Kidney epithelial cell (primary cell): ENCODE data around the gene FSTL4. TPM values are rescaled to one million over a fixed set of nuclear protein-coding genes. Genes with fewer than 3 reads are reported as not detected.

Experiments used
- DNase-seq: peaks from one replicate; pipeline ENCODE4 v3.0.0-alpha.2; 2010; ENCODE audit warnings: low read depth
- H3K27me3 ChIP-seq: 2 replicates; pipeline ENCODE4 v1.6.0; 2011; ENCODE audit warnings: low read length; ENCODE audit not compliant: control insufficient read depth, insufficient read depth
- H3K36me3 ChIP-seq: 2 replicates; pipeline ENCODE4 v1.5.1; 2011; ENCODE audit warnings: low read length; ENCODE audit not compliant: control insufficient read depth, insufficient read depth
- H3K4me3 ChIP-seq: 2 replicates; pipeline ENCODE4 v1.5.1; 2011; ENCODE audit warnings: low read depth, mild to moderate bottlenecking, control low read depth, low read length
- total RNA-seq: library from RNA; depleted of rRNA; stranded (reverse); fragments of >200 nt; gene quantifications from 2 replicates; pipeline ENCODE4 v1.2.3, GENCODE V29; 2015
- TF ChIP-seq, protein P1 (sequence below): IDR thresholded peaks from 2 replicates; pipeline ENCODE4 v1.5.1; 2011; ENCODE audit warnings: mild to moderate bottlenecking, moderate library complexity, low read length, control low read depth, inconsistent platforms; ENCODE audit not compliant: insufficient read depth, poor library complexity, severe bottlenecking

The FSTL4 gene
- total RNA-seq, 1 donor from 2014 or later = not detected

DNA sequence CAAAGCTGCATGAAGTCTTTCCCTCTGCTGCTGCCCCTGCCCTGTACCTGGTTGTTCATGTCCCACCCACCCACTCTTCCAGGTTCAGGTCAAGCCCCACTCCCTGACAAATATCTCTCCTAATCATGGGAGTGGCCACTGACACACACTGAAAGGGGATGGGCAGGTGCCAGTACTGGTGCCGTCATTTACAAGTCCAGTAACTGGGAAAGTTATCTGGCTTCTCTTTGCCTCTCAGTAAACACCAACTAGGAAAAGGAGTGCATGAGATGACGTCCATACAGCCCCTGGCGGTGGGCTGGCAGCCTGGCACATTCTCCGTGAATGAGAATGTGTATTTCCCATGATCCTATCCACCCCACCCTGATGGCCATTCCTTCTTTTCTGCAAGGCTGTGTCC is 225.2 kb downstream of the FSTL4 start:
- Histone ChIP-seq H3K4me3 (no peak overlapping the region), H3K36me3 (no peaks in the 10 kb centered on the region), H3K27me3 (peaks cover 13% of the 10 kb centered on the region)
- TF ChIP-seq, protein P1, sequence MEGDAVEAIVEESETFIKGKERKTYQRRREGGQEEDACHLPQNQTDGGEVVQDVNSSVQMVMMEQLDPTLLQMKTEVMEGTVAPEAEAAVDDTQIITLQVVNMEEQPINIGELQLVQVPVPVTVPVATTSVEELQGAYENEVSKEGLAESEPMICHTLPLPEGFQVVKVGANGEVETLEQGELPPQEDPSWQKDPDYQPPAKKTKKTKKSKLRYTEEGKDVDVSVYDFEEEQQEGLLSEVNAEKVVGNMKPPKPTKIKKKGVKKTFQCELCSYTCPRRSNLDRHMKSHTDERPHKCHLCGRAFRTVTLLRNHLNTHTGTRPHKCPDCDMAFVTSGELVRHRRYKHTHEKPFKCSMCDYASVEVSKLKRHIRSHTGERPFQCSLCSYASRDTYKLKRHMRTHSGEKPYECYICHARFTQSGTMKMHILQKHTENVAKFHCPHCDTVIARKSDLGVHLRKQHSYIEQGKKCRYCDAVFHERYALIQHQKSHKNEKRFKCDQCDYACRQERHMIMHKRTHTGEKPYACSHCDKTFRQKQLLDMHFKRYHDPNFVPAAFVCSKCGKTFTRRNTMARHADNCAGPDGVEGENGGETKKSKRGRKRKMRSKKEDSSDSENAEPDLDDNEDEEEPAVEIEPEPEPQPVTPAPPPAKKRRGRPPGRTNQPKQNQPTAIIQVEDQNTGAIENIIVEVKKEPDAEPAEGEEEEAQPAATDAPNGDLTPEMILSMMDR = no peak
- DNase-seq = no peak

DNA sequence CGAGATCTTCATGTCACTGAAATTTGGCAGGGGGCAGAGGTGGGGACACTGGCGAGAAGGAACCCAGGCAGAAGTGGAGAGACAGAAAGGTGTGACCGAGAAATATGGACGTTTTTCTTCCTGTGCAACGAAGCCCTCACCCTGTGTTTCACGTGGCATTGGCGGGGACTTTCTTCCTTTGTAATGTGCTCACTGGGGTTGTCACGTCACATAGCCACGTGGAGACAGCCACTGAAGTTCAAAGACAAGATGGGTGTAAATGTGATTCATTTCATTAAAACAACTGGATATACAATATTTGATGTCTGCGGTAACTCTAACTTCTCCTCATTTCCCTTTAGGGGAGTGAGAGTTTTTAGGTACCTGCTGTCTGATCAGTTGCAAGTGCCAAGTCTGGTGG is 225.7 kb downstream of the FSTL4 start:
- H3K36me3 ChIP-seq = no peaks in the 10 kb centered on the region
- DNase-seq = no peak
- H3K4me3 ChIP-seq = no peak overlapping the region
- TF ChIP-seq, protein P1 = no peak
- H3K27me3 ChIP-seq = peaks cover 17% of the 10 kb centered on the region

DNA sequence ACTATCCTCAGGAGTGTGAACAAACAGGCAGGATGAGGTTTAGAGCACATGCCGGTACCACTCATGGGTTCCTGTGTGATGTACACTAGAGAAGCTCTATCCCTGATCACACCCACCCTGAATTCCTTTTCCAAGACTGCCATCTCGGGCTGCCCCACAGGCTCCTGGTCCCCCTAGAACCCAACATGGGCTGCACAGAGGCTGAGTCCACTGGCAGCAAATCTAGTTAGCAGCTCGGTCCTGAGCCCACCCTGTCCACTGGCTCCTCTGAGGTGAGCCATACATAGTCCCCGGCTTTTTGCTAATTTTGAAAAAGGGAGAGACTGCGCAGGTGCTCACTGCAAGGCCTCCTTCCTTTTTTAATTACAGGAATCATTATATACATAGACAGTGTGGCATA is 227.0 kb downstream of the FSTL4 start:
- Histone ChIP-seq H3K36me3 (no peaks in the 10 kb centered on the region), H3K4me3 (no peak overlapping the region), H3K27me3 (peaks cover 17% of the 10 kb centered on the region)
- TF ChIP-seq, protein P1 = no peak
- no peak for DNase-seq

DNA sequence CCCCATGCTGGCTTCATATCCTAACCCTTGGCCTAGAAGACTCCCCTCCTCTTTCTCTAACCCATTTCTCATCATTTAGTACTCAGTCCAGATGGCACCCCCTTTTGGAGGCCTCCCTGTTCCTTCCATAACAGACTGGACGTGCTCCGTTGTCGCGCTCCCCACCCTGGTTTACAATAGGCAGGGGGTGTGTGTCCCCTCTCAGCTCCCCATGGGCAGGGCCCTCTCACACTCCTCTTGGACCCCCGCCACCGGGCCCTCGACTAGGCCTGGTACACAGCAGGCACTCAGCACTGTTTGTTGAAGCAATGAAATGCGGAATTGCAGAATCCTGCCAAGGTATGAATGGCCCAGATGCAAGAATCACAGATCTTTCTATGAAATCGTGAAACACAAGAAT is 227.4 kb downstream of the FSTL4 start:
- DNase-seq = no peak
- H3K27me3 ChIP-seq = peaks cover 17% of the 10 kb centered on the region
- TF ChIP-seq, protein P1 = no peak
- no peaks in the 10 kb centered on the region for H3K36me3 ChIP-seq
- H3K4me3 ChIP-seq = no peak overlapping the region

DNA sequence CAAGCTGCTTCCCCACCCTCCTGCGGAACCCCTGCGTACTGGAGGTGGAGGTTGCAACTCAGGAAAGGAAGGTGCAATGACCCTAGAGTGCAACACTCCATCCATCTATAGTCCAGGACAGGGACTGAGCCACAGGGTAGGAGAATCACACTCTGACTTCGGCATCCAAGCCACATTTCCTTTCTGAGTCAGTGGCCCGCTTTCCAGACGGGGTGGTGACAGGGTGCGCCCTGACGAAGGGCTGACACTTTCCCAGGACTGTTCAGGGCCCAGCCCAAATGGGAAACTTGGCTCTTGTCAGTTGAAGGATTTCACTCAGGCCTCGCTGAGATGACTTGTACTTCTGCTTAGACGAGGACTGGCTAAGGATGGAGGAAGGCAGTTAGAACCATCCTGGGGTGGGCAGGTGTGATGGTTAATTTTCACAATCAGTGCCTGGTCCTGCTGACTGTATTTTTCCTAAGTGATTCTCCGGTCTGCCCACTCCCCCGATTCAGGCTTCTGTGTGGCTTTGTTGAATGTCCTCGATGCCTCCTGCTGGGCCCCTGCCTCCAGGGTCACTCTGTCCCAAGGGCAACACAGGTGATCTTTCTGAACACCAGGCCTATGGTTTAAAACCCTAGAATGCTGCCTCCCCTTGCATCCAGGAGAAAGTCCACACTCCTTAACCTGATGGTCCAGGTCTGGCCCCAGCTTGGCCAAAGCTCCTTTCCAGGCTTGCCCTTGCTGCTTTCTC is 228.1 kb downstream of the FSTL4 start:
- TF ChIP-seq, protein P1 = no peak
- Histone ChIP-seq H3K36me3 (no peaks in the 10 kb centered on the region), H3K4me3 (no peak overlapping the region), H3K27me3 (peaks cover 15% of the 10 kb centered on the region)
- DNase-seq = no peak

DNA sequence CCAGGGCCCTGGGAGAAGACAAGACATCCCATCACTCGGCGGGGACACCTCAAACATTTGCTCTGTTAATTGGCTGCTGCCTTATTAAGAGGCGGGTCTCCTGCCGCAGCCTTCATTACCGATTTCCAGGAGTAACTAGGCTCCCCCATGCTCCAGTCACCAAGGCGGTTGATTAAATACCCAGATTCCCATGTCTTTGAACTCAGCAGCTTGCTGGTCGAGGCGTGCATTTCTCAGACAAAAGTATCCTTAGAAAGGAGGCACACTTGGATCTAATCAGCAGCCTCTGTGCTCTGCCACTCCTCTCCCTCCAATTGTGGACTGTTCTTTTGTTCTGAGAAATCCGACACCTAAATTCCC is 228.8 kb downstream of the FSTL4 start:
- no peak overlapping the region for H3K4me3 ChIP-seq
- DNase-seq = no peak
- TF ChIP-seq, protein P1 = no peak
- no peaks in the 10 kb centered on the region for H3K36me3 ChIP-seq
- H3K27me3 ChIP-seq = peaks cover 15% of the 10 kb centered on the region
